ENCODE results near the gene MDFIC. TPM values are rescaled to one million over a fixed set of nuclear protein-coding genes. Genes with fewer than 3 reads are reported as not detected.

MDFIC gene
- total and polyA plus RNA-seq, 3 experiments from 2014 or later, result 125 to 135 (median 131) TPM

DNA sequence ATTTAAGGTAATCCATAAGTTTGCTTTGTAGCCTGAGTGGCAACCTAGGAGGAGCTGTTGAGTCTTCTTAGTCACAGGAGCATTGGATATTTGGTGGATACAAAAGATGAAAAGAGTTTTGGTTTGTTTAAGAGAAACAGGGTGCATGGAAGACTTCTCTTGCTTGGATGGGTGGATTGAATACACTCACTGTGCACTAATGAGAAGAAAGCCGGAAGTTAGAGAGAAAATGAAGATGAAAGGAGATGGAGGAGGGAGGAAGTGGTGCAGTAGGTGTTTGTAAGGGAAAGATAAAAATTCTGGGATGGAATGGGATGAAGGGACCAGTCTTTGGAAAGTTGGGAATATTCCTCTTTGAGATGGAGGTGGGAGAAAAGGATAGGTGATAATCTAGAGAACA is 7.7 kb downstream of the MDFIC start:
- Histone ChIP-seq H3K36me3 (ENCODE audit: insufficient read depth, low read length) (no peaks in the 10 kb centered on the region), H3K4me3 (ENCODE audit: low read length) (peak overlapping the region; percentile 4), H3K4me1 (ENCODE audit: insufficient read depth, low read length) (peaks cover 91% of the 10 kb centered on the region), H3K27ac (ENCODE audit: low read depth, low read length) (no peak overlapping the region), H3K27me3 (ENCODE audit: insufficient read depth, low read length, poor library complexity, severe bottlenecking) (no peaks in the 10 kb centered on the region), H3K9me3 (ENCODE audit: low read length) (no peaks in the 10 kb centered on the region)
- no peak overlapping the region for H3K27ac Mint-ChIP-seq
- no peaks in the 10 kb centered on the region for H3K9me3 Mint-ChIP-seq
- ChIA-PET CTCF (no interaction called here), POLR2A (no interaction called here)
- DNase-seq, result no peak
- peaks cover 22 to 35% (median 33%) of the 10 kb centered on the region in 3 donors for H3K4me1 Mint-ChIP-seq
- H3K36me3 Mint-ChIP-seq, result peaks cover 0 to 4% (median 3%) of the 10 kb centered on the region in 3 donors
- H3K27me3 Mint-ChIP-seq, result no peaks in the 10 kb centered on the region
- no peak overlapping the region for H3K4me3 Mint-ChIP-seq

DNA sequence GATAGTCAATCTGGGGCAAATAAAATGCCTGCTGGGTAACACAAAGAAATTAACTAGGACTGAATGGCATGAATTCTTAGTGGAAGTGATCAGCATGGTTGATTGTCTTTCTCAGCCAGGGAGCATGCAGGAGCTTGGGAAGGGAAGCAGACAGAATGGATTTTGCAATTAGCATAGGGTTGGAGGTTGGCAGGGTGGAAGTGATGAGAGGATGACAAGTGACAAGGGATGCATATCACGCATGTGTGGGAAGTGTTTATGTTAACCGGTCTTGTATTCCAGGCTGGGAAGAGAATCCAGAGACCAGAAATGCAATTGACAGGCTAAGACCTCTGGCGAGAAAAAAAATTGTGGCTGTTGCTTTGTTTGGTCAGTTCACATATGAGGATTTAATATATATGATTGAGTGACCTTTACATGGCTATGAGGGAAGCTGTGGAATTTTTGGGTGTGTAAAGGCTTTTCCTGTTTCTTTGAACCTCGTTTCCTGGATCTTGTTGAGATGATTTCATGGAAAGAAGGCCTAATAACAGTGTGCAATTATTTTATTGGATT is 8.3 kb downstream of the MDFIC start:
- no peaks in the 10 kb centered on the region for H3K36me3 ChIP-seq (ENCODE audit: insufficient read depth, low read length)
- H3K27ac ChIP-seq (ENCODE audit: low read depth, low read length), result no peak overlapping the region
- H3K27me3 ChIP-seq (ENCODE audit: insufficient read depth, low read length, poor library complexity, severe bottlenecking), result no peaks in the 10 kb centered on the region
- no peak overlapping the region for H3K27ac Mint-ChIP-seq
- no peaks in the 10 kb centered on the region for H3K27me3 Mint-ChIP-seq
- peak overlapping the region; percentile 4 for H3K4me3 ChIP-seq (ENCODE audit: low read length)
- no peak overlapping the region for H3K4me3 Mint-ChIP-seq
- H3K36me3 Mint-ChIP-seq, result peaks cover 0 to 4% (median 4%) of the 10 kb centered on the region in 3 donors
- no peaks in the 10 kb centered on the region for H3K9me3 Mint-ChIP-seq
- no peak for DNase-seq
- ChIA-PET POLR2A (no interaction called here), CTCF (no interaction called here)
- H3K9me3 ChIP-seq (ENCODE audit: low read length), result no peaks in the 10 kb centered on the region
- H3K4me1 Mint-ChIP-seq, result peaks cover 21 to 40% (median 37%) of the 10 kb centered on the region in 3 donors
- peaks cover 94% of the 10 kb centered on the region for H3K4me1 ChIP-seq (ENCODE audit: insufficient read depth, low read length)

DNA sequence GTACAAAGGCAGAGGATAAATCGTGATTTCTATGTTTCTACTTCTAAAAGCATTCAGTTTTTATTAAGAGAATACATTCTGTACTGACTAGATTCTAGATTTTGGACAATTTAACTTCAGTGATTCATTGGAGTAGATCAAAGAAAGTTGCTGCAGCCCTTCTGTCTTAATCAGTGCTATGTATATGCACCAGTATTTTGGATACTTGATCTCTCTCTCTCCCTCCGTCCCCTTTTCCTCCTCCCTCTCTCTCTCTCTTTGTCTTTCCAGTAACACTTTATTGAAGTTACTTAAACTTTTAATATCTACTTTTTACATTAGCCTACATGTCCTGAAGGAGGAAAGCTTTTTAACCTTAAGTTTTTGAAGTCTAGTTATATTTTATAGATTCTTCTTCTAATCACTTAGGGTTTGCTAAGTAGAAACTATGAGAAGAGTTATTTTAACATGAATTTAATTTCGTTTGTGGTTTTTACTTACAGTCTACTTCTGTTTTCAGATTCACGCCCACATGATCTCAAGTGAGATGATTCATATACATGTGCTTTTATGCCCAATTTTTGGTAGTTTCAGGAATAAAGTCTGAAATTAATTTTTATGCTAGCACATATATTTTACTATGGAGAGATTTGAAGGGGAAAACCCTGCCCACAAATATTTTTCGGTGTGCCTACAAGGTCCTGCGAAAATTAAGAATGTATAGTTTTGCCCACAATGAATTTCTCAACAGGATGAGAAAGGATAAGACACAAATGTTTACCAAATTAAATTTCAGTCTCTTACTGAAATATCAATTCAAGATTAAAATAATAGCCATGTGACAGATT is 9.1 kb downstream of the MDFIC start:
- DNase-seq, result no peak
- Histone ChIP-seq H3K36me3 (ENCODE audit: insufficient read depth, low read length) (no peaks in the 10 kb centered on the region), H3K4me3 (ENCODE audit: low read length) (peak overlapping the region; percentile 47), H3K27me3 (ENCODE audit: insufficient read depth, low read length, poor library complexity, severe bottlenecking) (no peaks in the 10 kb centered on the region), H3K9me3 (ENCODE audit: low read length) (no peaks in the 10 kb centered on the region), H3K27ac (ENCODE audit: low read depth, low read length) (peak overlapping the region; percentile 27), H3K4me1 (ENCODE audit: insufficient read depth, low read length) (peaks cover 92% of the 10 kb centered on the region)
- Mint-ChIP-seq H3K36me3 (peaks cover 0 to 4% (median 4%) of the 10 kb centered on the region in 3 donors), H3K4me3 (peak overlapping the region in 1 of 7 donors; percentile 81), H3K4me1 (peaks cover 13 to 40% (median 36%) of the 10 kb centered on the region in 3 donors), H3K27me3 (no peaks in the 10 kb centered on the region), H3K27ac (peak overlapping the region in 3 of 8 donors; percentile 84 to 97 (median 93)), H3K9me3 (no peaks in the 10 kb centered on the region)
- ChIA-PET CTCF (interaction anchor here (1.2 to 1.3 kb wide), 2 partner anchors 55 to 66 kb away, joined by 3 read pairs; no protein-coding TSS in a partner anchor), POLR2A (interaction anchor here (2.0 kb wide), 1 partner anchor 8 kb away, joined by 5 read pairs; no protein-coding TSS in a partner anchor)

DNA sequence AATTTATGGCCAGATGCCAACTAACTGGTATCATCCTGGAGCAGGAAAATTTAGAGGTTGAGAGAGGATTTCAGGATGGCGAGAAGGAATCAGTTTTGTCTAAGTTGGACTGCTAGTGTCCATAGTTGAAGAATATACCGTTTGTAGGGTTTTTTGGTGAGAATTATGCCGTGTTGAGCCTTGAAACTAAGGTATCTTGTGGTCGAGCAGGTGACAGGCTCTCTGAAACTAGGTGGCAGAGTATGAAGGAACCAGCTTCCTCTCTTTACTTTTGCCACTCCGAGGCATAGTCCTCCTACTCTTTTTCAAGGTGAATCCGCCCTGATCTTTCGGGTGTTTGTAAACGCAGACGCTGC is 9.7 kb downstream of the MDFIC start:
- H3K4me3 ChIP-seq (ENCODE audit: low read length), result peak overlapping the region; percentile 47
- no peaks in the 10 kb centered on the region for H3K9me3 ChIP-seq (ENCODE audit: low read length)
- POLR2A ChIA-PET, result interaction anchor here (1.3 to 2.0 kb wide), 2 partner anchors 9 to 10 kb away, joined by 4 to 5 read pairs; partner anchors contain the start of gene MDFIC
- no peaks in the 10 kb centered on the region for H3K36me3 ChIP-seq (ENCODE audit: insufficient read depth, low read length)
- H3K27me3 ChIP-seq (ENCODE audit: insufficient read depth, low read length, poor library complexity, severe bottlenecking), result no peaks in the 10 kb centered on the region
- no peaks in the 10 kb centered on the region for H3K27me3 Mint-ChIP-seq
- H3K4me1 Mint-ChIP-seq, result peaks cover 7 to 40% (median 37%) of the 10 kb centered on the region in 3 donors
- peaks cover 92% of the 10 kb centered on the region for H3K4me1 ChIP-seq (ENCODE audit: insufficient read depth, low read length)
- H3K9me3 Mint-ChIP-seq, result no peaks in the 10 kb centered on the region
- H3K27ac Mint-ChIP-seq, result peak overlapping the region in 3 of 8 donors; percentile 84 to 97 (median 93)
- peaks cover 0 to 4% (median 4%) of the 10 kb centered on the region in 3 donors for H3K36me3 Mint-ChIP-seq
- peak in 2 of 5 donors; percentile 33 to 48 for DNase-seq
- peak overlapping the region; percentile 27 for H3K27ac ChIP-seq (ENCODE audit: low read depth, low read length)
- peak overlapping the region in 1 of 7 donors; percentile 81 for H3K4me3 Mint-ChIP-seq
- CTCF ChIA-PET, result interaction anchor here (0.7 to 1.3 kb wide), 3 partner anchors 9 to 66 kb away, joined by 3 read pairs; no protein-coding TSS in a partner anchor

DNA sequence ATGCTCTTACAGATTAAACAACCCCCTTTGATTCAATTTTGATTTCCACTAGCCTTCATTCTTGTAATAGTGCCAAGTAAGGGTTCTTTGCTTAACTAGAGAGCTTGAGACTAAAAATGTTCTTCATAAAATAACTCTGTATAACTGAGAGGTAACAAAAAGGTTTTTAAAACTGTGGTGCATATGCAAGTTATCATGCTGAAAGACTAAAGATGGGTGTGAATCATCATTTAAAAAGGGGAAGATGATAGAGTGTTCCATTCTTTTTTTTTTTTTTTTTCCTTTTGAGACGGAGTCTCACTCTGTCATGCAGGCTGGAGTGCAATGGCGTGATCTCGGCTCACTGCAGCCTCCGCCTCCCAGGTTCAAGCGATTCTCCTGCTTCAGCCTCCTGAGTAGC is 11.1 kb downstream of the MDFIC start:
- no peak for DNase-seq
- Mint-ChIP-seq H3K27ac (peak overlapping the region in 4 of 8 donors; percentile 72 to 98 (median 88)), H3K36me3 (peaks cover 0 to 8% (median 4%) of the 10 kb centered on the region in 3 donors), H3K27me3 (no peaks in the 10 kb centered on the region), H3K9me3 (no peaks in the 10 kb centered on the region), H3K4me3 (peak overlapping the region in 3 of 7 donors; percentile 32 to 81 (median 56)), H3K4me1 (peaks cover 0 to 44% (median 39%) of the 10 kb centered on the region in 3 donors)
- CTCF ChIA-PET, result interaction anchor here (1.4 kb wide), 1 partner anchor 9 kb away, joined by 3 read pairs; no protein-coding TSS in a partner anchor
- Histone ChIP-seq H3K4me1 (ENCODE audit: insufficient read depth, low read length) (peaks cover 85% of the 10 kb centered on the region), H3K27me3 (ENCODE audit: insufficient read depth, low read length, poor library complexity, severe bottlenecking) (no peaks in the 10 kb centered on the region), H3K27ac (ENCODE audit: low read depth, low read length) (no peak overlapping the region), H3K9me3 (ENCODE audit: low read length) (no peaks in the 10 kb centered on the region), H3K36me3 (ENCODE audit: insufficient read depth, low read length) (no peaks in the 10 kb centered on the region), H3K4me3 (ENCODE audit: low read length) (no peak overlapping the region)
- POLR2A ChIA-PET, result interaction anchor here (1.3 to 2.0 kb wide), 2 partner anchors 10 to 11 kb away, joined by 4 to 5 read pairs; partner anchors contain the start of gene MDFIC

DNA sequence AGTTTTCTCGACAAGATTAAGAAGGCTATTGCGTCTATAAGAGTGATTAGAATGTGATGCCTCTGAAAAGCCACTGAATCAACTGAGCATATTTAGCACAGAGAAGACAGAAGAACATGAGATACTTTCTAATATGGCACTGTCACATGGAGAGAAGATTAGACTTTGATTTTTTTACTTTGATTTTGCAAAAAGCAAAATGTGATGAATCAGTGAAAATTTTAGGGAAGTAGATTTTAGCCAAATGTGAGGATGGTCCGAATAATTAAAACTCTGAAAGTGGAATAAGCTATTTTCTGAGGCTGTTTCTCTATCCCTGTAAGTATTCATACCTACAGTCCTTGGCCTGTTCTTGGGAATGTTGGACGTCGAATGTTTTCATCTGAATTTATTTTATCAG is 11.8 kb downstream of the MDFIC start:
- Histone ChIP-seq H3K4me3 (ENCODE audit: low read length) (no peak overlapping the region), H3K36me3 (ENCODE audit: insufficient read depth, low read length) (no peaks in the 10 kb centered on the region), H3K27me3 (ENCODE audit: insufficient read depth, low read length, poor library complexity, severe bottlenecking) (no peaks in the 10 kb centered on the region), H3K27ac (ENCODE audit: low read depth, low read length) (no peak overlapping the region), H3K9me3 (ENCODE audit: low read length) (no peaks in the 10 kb centered on the region), H3K4me1 (ENCODE audit: insufficient read depth, low read length) (peaks cover 81% of the 10 kb centered on the region)
- no peak for DNase-seq
- H3K27ac Mint-ChIP-seq, result peak overlapping the region in 7 of 8 donors; percentile 44 to 98 (median 73)
- H3K4me3 Mint-ChIP-seq, result peak overlapping the region in 6 of 7 donors; percentile 23 to 69 (median 46)
- ChIA-PET CTCF (no interaction called here), POLR2A (no interaction called here)
- no peaks in the 10 kb centered on the region for H3K9me3 Mint-ChIP-seq
- H3K4me1 Mint-ChIP-seq, result peaks cover 4 to 49% (median 40%) of the 10 kb centered on the region in 3 donors
- peaks cover 0 to 8% (median 4%) of the 10 kb centered on the region in 3 donors for H3K36me3 Mint-ChIP-seq
- no peaks in the 10 kb centered on the region for H3K27me3 Mint-ChIP-seq

DNA sequence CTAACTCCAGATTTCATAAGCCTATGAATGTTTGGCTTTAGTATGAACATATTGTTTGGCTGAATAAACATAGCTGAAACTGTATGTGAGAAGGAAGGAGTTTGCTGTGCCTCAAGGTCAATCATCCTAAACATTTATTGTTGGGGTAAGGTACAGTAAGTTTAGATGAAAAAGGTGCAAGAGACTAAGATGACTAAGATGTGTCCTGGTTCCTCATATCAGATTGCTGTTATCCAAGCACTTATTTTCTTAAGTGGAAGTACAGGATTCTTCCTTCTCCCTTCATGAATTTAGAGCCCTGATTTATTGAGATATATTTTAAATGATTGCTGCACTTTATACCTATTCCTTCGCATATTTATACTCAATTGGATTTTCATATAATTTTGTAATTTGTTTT is 12.2 kb downstream of the MDFIC start:
- ChIA-PET POLR2A (no interaction called here), CTCF (no interaction called here)
- Histone ChIP-seq H3K27ac (ENCODE audit: low read depth, low read length) (no peak overlapping the region), H3K36me3 (ENCODE audit: insufficient read depth, low read length) (no peaks in the 10 kb centered on the region), H3K9me3 (ENCODE audit: low read length) (no peaks in the 10 kb centered on the region), H3K4me1 (ENCODE audit: insufficient read depth, low read length) (peaks cover 78% of the 10 kb centered on the region), H3K27me3 (ENCODE audit: insufficient read depth, low read length, poor library complexity, severe bottlenecking) (no peaks in the 10 kb centered on the region), H3K4me3 (ENCODE audit: low read length) (no peak overlapping the region)
- no peak for DNase-seq
- Mint-ChIP-seq H3K4me3 (peak overlapping the region in 6 of 7 donors; percentile 11 to 69 (median 40)), H3K27me3 (no peaks in the 10 kb centered on the region), H3K4me1 (peaks cover 8 to 53% (median 44%) of the 10 kb centered on the region in 3 donors), H3K27ac (peak overlapping the region in 7 of 8 donors; percentile 3 to 84 (median 65)), H3K9me3 (no peaks in the 10 kb centered on the region), H3K36me3 (peaks cover 0 to 8% (median 4%) of the 10 kb centered on the region in 3 donors)

Measured in CD8-positive, alpha-beta memory T cell (primary cell).